A673 (cell line): ENCODE results near the gene MAPKAP1. TPM values are rescaled to one million over a fixed set of nuclear protein-coding genes. Genes with fewer than 3 reads are reported as not detected.

Experiments
- BruUV-seq: library from RNA; stranded (reverse); fragments of 400-500 nt; replicated peaks from 2 replicates; lab custom pipeline; 2021; lab: Mats Ljungman, UMichigan
- CTCF ChIA-PET: fragments of 300-600 bp; sonication (Branson Sonifier 250); formaldehyde crosslinking; loops from one replicate; lab custom pipeline; 2022; ENCODE audit warnings: antibody characterized with exemption; lab: Charles Lee
- POLR2A ChIA-PET: fragments of 300-600 bp; sonication (Branson Sonifier 250); formaldehyde crosslinking; loops from one replicate; lab custom pipeline; 2022; ENCODE audit warnings: antibody characterized with exemption; ENCODE audit not compliant: low non-redundant PET; lab: Charles Lee
- DNase-seq: peaks from one replicate; pipeline ENCODE4 v3.0.0-alpha.2; 2015; ENCODE audit warnings: low spot score
- H3K27ac ChIP-seq: fragments of 200-600 bp; sonication (generic); 2 replicates; pipeline ENCODE4 v1.5.1; 2016; ENCODE audit warnings: mixed run types, low read depth, mild to moderate bottlenecking, mixed read lengths, antibody characterized with exemption, low read length; ENCODE audit not compliant: poor library complexity, severe bottlenecking
- H3K27me3 ChIP-seq: fragments of 200-600 bp; sonication (generic); replicated peaks from 2 replicates; pipeline ENCODE4 v1.6.1; 2017; ENCODE audit warnings: mixed run types, low read depth, mild to moderate bottlenecking, mixed read lengths, antibody characterized with exemption, low read length; ENCODE audit not compliant: insufficient read depth, poor library complexity
- H3K36me3 ChIP-seq: fragments of 200-600 bp; sonication (generic); 2 replicates; pipeline ENCODE4 v1.6.1; 2016; ENCODE audit warnings: mixed run types, mild to moderate bottlenecking, mixed read lengths, antibody characterized with exemption, low read length; ENCODE audit not compliant: insufficient read depth, poor library complexity, severe bottlenecking
- H3K4me1 ChIP-seq: fragments of 200-600 bp; sonication (generic); 2 replicates; pipeline ENCODE4 v1.6.1; 2017; ENCODE audit warnings: mixed run types, mild to moderate bottlenecking, mixed read lengths, antibody characterized with exemption, low read length; ENCODE audit not compliant: insufficient read depth, poor library complexity, severe bottlenecking
- H3K4me3 ChIP-seq: fragments of 200-600 bp; sonication (generic); 2 replicates; pipeline ENCODE4 v1.5.1; 2016; ENCODE audit warnings: low read depth, mixed run types, mild to moderate bottlenecking, mixed read lengths, low read length; ENCODE audit not compliant: poor library complexity, severe bottlenecking
- H3K9me3 ChIP-seq: fragments of 200-600 bp; sonication (generic); 2 replicates; pipeline ENCODE4 v1.6.1; 2016; ENCODE audit warnings: mixed run types, low read depth, mild to moderate bottlenecking, mixed read lengths, antibody characterized with exemption, low read length; ENCODE audit not compliant: poor library complexity, severe bottlenecking
- EZH2 ChIP-seq: fragments of 200-600 bp; sonication (generic); IDR thresholded peaks from 2 replicates; pipeline ENCODE4 v1.6.1; 2017; ENCODE audit warnings: borderline replicate concordance, low read depth, mild to moderate bottlenecking, mixed read lengths, antibody characterized with exemption, low read length; ENCODE audit not compliant: poor library complexity, severe bottlenecking
- intact Hi-C: fragments of 100-400 bp; cut with micrococcal nuclease; formaldehyde crosslinking; loops from one replicate; pipeline ENCODE4 v1.10.0; 2022; ENCODE audit not compliant: unreplicated experiment
- total RNA-seq: library from RNA; stranded (reverse); gene quantifications from 2 replicates; pipeline ENCODE4 v1.2.3, GENCODE V29; 2021
- TF ChIP-seq, protein P1 (sequence below): fragments of 300-800, 200-600 bp; sonication (generic); conservative IDR thresholded peaks from 2 replicates; pipeline ENCODE4 v1.5.1; 2017; ENCODE audit warnings: low read depth, mild to moderate bottlenecking, antibody characterized with exemption, low read length, moderate library complexity, mixed read lengths

MAPKAP1 gene
- total RNA-seq, 1 experiment from 2014 or later = 98.7 TPM

DNA sequence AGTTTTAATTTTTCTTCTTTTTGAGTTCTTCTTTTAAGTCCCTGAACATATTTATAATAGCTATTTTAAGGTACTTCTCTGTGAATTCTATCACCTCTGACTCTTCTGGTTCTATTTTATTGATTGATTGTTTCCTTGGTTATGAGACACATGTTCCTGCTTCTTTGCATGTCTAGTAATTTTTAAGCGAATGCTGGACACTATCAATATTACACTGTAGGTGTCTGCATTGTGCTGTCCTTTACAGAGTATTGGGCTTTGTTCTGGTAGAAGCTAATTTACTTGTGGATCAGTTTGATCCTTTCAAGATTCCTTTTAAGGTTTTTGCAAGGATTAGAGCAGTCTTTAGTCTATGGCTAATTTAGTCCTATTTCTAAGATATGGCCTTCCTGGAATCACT lies 249.7 kb downstream of the MAPKAP1 start:
- Histone ChIP-seq H3K4me1 (no peaks in the 10 kb centered on the region), H3K4me3 (no peak overlapping the region), H3K9me3 (peaks cover 16% of the 10 kb centered on the region), H3K27me3 (no peaks in the 10 kb centered on the region), H3K36me3 (no peaks in the 10 kb centered on the region), H3K27ac (no peak overlapping the region)
- POLR2A ChIA-PET = interaction anchor here (0.6 kb wide), 1 partner anchor 631 kb away, joined by 4 read pairs; no protein-coding TSS in a partner anchor
- no TSS peak for BruUV-seq
- no peak for DNase-seq
- intact Hi-C loops = no loop called here
- CTCF ChIA-PET = no interaction called here
- TF ChIP-seq EZH2 = no peak
- TF ChIP-seq, protein P1, sequence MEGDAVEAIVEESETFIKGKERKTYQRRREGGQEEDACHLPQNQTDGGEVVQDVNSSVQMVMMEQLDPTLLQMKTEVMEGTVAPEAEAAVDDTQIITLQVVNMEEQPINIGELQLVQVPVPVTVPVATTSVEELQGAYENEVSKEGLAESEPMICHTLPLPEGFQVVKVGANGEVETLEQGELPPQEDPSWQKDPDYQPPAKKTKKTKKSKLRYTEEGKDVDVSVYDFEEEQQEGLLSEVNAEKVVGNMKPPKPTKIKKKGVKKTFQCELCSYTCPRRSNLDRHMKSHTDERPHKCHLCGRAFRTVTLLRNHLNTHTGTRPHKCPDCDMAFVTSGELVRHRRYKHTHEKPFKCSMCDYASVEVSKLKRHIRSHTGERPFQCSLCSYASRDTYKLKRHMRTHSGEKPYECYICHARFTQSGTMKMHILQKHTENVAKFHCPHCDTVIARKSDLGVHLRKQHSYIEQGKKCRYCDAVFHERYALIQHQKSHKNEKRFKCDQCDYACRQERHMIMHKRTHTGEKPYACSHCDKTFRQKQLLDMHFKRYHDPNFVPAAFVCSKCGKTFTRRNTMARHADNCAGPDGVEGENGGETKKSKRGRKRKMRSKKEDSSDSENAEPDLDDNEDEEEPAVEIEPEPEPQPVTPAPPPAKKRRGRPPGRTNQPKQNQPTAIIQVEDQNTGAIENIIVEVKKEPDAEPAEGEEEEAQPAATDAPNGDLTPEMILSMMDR = no peak

DNA sequence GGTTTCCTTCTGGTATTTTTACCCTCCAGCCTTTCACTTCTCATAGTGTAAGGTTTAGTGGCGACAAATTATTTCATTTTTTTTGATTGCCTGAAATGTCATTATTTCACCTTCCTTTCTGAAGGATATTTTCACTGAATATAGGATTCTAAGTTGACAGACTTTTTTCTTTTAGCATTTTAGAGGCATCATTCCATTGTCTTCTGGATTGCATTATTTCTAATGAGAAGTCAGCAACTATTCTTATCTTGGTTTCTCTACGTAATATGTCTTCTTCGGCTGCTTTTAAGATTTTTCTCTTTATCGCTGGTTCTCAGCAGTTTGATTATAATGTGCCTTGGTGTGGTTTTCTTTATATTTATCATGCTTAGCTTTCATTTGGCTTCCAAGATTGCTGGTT lies 251.1 kb downstream of the MAPKAP1 start:
- intact Hi-C loops = no loop called here
- BruUV-seq = no TSS peak
- Histone ChIP-seq H3K4me1 (no peaks in the 10 kb centered on the region), H3K27me3 (no peaks in the 10 kb centered on the region), H3K9me3 (peaks cover 16% of the 10 kb centered on the region), H3K36me3 (no peaks in the 10 kb centered on the region), H3K27ac (no peak overlapping the region), H3K4me3 (no peak overlapping the region)
- CTCF ChIA-PET = no interaction called here
- no peak for DNase-seq
- POLR2A ChIA-PET = no interaction called here
- TF ChIP-seq, protein P1 = no peak
- TF ChIP-seq EZH2 = no peak

DNA sequence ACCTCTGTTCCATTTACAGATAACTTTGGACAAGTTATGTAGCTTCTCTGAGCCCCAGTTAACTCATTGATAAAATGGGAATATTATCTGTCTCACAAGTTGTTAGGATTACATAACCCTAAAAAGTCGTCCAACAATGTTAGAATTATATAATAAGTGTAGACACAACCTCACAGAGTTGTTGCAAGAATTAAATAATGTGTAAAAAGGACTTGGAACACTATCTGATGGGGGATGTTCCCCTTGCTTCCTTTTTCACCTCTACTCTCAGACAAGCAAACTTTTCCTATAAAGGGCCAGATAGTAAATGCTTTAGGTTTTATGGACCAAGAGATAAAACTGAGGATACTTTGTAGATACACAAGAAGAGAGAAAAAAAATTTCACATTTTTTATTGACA lies 251.9 kb downstream of the MAPKAP1 start:
- no TSS peak for BruUV-seq
- H3K36me3 ChIP-seq = no peaks in the 10 kb centered on the region
- intact Hi-C loops = no loop called here
- H3K27ac ChIP-seq = no peak overlapping the region
- POLR2A ChIA-PET = no interaction called here
- no peak for DNase-seq
- no peaks in the 10 kb centered on the region for H3K27me3 ChIP-seq
- TF ChIP-seq EZH2 = no peak
- TF ChIP-seq, protein P1 = no peak
- H3K4me3 ChIP-seq = no peak overlapping the region
- H3K4me1 ChIP-seq = no peaks in the 10 kb centered on the region
- CTCF ChIA-PET = no interaction called here
- H3K9me3 ChIP-seq = peaks cover 16% of the 10 kb centered on the region
